ENCODE measurements around the gene OSBPL1A.
A peak's percentile ranks its signal among the peaks of the same experiment; 100 is the strongest.

The OSBPL1A gene

DNA sequence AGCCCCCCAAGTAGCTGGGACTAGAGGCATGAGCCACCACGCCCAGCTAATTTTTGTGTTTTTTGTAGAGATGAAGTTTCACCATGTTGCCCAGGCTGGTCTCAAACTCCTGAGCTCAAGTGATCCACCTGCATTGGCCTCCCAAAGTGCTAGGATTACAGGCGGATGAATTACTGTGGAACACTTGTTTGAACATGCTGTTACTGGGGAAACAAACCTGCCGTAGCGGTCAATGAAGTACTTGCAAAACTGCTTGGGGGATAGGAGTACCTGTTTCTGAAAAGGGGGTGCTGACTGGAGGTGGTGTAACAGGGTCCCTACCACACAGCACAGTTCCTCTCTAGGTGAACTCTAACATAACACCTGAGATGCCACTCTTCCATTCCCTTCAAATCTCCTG is 22.9 kb upstream of the OSBPL1A start:
- Histone ChIP-seq H3K27ac (ENCODE audit: low read depth, low read length) (no peak overlapping the region), H3K9ac (ENCODE audit: low read length) (no peak overlapping the region)

DNA sequence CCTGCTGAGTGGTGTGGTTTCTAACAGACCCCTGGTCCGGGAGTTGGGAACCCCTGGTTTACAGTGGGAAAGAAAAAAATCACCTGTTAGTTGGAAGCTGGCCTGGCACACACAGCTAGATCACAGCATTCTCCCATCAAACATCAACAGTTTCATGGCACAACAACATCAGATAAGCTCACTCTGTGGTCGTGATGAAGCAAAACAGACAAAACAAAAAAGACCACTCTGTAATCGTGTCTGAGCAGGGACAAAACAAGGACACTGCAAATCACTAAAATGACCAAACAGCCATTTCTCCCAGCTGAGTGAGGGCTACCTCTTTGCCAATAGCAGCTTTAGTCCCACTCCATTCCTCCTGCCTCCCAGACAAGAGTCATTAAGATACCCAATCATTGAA is 19.9 kb upstream of the OSBPL1A start:
- no peaks in the 10 kb centered on the region for H3K36me3 ChIP-seq (ENCODE audit: control insufficient read depth, insufficient read depth, low read length)
- no peak overlapping the region for H3K9ac ChIP-seq (ENCODE audit: low read length)
- no peaks in the 10 kb centered on the region for H3K4me1 ChIP-seq (ENCODE audit: control insufficient read depth, insufficient read depth, low read length)
- H3K27me3 ChIP-seq (ENCODE audit: control insufficient read depth, insufficient read depth, low read length): peaks cover 2% of the 10 kb centered on the region
- no peak overlapping the region for H3K4me3 ChIP-seq (ENCODE audit: low read length)
- H3K27ac ChIP-seq (ENCODE audit: low read depth, low read length): no peak overlapping the region

More for the DNA sequence above, 22.9 kb upstream of the OSBPL1A start:
- no peaks in the 10 kb centered on the region for H3K4me1 ChIP-seq (ENCODE audit: control insufficient read depth, insufficient read depth, low read length)
- no peak overlapping the region for H3K4me3 ChIP-seq (ENCODE audit: low read length)
- H3K36me3 ChIP-seq (ENCODE audit: control insufficient read depth, insufficient read depth, low read length): no peaks in the 10 kb centered on the region
- H3K27me3 ChIP-seq (ENCODE audit: control insufficient read depth, insufficient read depth, low read length): peaks cover 2% of the 10 kb centered on the region

DNA sequence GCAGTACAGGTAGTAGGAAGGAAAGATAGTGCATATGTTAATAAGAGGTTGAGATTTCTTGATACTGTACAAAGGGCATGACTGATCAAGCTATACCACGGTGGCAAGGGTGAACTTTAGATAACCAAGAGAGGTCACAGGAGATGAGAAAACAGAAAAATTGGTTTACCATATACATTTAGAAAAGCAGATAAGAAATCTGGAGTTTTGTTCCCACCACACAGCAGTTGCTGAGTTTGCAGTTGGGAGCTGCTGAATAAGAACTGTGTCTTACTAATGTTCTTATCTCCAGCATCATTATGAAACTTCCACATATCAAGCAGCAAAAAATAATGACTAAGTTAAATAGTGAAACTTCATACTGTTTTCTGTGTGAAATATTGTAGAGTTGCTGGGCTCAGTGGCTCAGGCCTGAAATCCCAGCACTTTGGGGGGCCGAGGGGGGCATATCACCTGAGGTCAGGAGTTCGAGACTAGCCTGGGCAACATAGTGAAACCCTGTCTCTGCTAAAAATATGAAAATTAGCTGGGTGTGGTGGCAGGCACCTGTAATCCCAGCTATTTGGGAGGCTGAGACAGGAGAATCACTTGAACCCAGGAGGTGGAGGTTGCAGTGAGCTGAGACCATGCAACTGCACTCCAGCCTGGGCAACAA is 16.9 kb upstream of the OSBPL1A start:
- Histone ChIP-seq H3K27ac (ENCODE audit: low read depth, low read length) (no peak overlapping the region), H3K4me3 (ENCODE audit: low read length) (no peak overlapping the region), H3K9ac (ENCODE audit: low read length) (no peak overlapping the region), H3K27me3 (ENCODE audit: control insufficient read depth, insufficient read depth, low read length) (peaks cover 2% of the 10 kb centered on the region), H3K36me3 (ENCODE audit: control insufficient read depth, insufficient read depth, low read length) (no peaks in the 10 kb centered on the region), H3K4me1 (ENCODE audit: control insufficient read depth, insufficient read depth, low read length) (no peaks in the 10 kb centered on the region)

DNA sequence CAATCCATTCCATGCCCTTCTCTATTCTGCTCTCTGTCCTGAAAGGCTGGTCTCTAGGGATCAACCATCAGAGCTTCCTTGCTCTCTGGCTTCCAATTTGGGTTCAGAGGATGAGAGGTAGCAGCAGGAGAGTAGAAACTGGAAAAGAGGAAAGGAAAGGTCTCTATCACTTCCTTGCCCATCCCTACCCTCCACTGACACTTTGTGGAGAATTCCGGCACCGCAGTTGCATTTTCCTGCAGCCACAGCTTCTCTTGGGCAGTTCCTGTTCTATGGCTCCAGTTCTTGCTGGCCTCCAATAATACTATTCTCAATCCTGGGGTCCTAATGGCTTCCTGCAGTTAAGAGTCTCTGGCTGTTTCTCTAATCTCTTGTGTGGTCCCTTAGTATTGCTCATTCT is 15.5 kb upstream of the OSBPL1A start:
- H3K36me3 ChIP-seq (ENCODE audit: control insufficient read depth, insufficient read depth, low read length): no peaks in the 10 kb centered on the region
- H3K4me3 ChIP-seq (ENCODE audit: low read length): no peak overlapping the region
- no peaks in the 10 kb centered on the region for H3K27me3 ChIP-seq (ENCODE audit: control insufficient read depth, insufficient read depth, low read length)
- no peaks in the 10 kb centered on the region for H3K4me1 ChIP-seq (ENCODE audit: control insufficient read depth, insufficient read depth, low read length)
- no peak overlapping the region for H3K9ac ChIP-seq (ENCODE audit: low read length)
- H3K27ac ChIP-seq (ENCODE audit: low read depth, low read length): no peak overlapping the region

DNA sequence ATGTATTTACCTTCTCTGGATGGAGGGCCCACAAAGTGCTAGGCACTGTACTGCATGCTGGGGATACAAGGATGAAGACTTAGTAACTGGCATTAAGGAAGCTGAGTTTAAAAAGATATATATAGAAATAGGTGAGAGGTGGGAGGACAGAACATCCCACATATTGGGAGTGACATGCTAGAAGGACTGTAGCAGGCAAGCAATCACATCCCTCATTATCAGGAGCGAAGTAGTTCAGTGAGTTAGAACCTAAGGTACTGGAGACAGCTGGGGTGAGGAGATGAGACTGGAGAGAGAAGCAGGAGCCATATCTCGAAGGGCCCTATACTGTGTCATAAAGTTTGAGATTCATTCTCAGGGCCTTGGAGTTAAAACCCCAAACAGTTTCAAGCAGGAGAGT is 10.9 kb upstream of the OSBPL1A start:
- Histone ChIP-seq H3K4me1 (ENCODE audit: control insufficient read depth, insufficient read depth, low read length) (no peaks in the 10 kb centered on the region), H3K27ac (ENCODE audit: low read depth, low read length) (no peak overlapping the region), H3K4me3 (ENCODE audit: low read length) (no peak overlapping the region), H3K27me3 (ENCODE audit: control insufficient read depth, insufficient read depth, low read length) (no peaks in the 10 kb centered on the region), H3K36me3 (ENCODE audit: control insufficient read depth, insufficient read depth, low read length) (no peaks in the 10 kb centered on the region), H3K9ac (ENCODE audit: low read length) (no peak overlapping the region)

DNA sequence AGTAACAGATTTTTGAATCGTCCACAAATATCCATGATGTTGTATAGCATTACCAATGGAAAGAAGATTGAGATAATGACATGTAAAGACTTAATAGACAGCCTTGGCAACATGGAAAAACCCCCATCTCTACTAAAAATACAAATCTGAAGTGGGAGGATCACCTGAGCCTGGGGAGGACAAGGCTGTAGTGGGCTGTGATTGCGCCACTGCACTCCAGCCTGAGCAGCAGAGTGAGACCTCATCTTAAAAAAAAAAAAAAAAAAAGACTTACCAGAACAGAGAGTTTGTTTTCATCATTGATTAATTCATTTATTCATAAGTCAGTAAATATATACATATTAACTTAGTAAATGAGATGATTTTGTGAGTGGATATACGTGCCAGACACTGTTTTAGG is 7.0 kb upstream of the OSBPL1A start:
- Histone ChIP-seq H3K4me3 (ENCODE audit: low read length) (no peak overlapping the region), H3K27ac (ENCODE audit: low read depth, low read length) (no peak overlapping the region), H3K9ac (ENCODE audit: low read length) (no peak overlapping the region), H3K36me3 (ENCODE audit: control insufficient read depth, insufficient read depth, low read length) (no peaks in the 10 kb centered on the region), H3K27me3 (ENCODE audit: control insufficient read depth, insufficient read depth, low read length) (no peaks in the 10 kb centered on the region), H3K4me1 (ENCODE audit: control insufficient read depth, insufficient read depth, low read length) (no peaks in the 10 kb centered on the region)

DNA sequence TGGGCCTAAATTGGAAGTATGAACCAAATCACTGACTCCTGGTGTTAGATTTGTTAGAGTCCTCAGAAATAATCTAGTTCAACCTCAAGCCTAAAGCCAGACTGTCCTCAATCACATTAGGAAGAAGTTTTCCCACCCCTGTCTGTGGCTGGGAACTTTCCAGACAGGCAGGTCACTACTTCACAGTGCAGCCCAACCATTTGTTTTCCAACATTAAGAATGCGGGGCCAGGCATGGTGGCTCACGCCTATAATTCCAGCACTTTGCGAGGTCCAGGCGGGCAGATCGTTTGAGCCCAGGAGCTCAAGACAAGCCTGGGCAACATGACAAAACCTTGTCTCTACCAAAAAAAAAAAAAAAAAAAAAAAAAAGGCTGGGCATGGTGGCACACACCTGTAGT is 5.5 kb upstream of the OSBPL1A start:
- Histone ChIP-seq H3K4me1 (ENCODE audit: control insufficient read depth, insufficient read depth, low read length) (no peaks in the 10 kb centered on the region), H3K27me3 (ENCODE audit: control insufficient read depth, insufficient read depth, low read length) (no peaks in the 10 kb centered on the region)

DNA sequence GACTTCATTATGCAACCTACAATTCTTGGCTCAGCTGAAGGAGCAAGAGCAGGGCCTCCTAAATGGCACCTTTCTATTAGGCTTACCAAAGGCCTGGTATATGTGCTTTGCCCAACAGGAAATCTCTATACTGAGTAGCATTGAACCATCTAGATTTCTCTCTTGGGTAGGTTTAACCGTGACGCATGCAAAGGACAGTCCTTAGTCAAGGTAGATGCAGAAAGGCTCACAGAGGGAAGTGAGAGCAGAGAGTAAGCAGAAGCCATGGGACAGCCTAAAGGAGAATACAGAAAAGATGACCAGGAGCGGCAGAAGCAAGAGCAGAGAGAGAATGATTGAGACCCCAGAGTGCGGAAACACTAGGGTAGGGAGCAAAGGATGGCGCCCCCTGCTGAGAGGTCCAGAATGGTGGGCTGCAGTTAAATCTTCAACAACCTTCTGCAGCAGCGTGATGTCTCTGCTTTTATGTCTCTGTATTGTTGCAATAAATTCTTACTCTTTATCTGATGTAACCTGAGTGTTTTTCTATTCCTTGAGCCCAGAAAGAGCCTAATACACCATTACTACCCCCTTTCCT is 4.7 kb upstream of the OSBPL1A start:
- Histone ChIP-seq H3K27me3 (ENCODE audit: control insufficient read depth, insufficient read depth, low read length) (no peaks in the 10 kb centered on the region), H3K36me3 (ENCODE audit: control insufficient read depth, insufficient read depth, low read length) (no peaks in the 10 kb centered on the region), H3K9ac (ENCODE audit: low read length) (no peak overlapping the region), H3K4me3 (ENCODE audit: low read length) (no peak overlapping the region), H3K27ac (ENCODE audit: low read depth, low read length) (no peak overlapping the region), H3K4me1 (ENCODE audit: control insufficient read depth, insufficient read depth, low read length) (no peaks in the 10 kb centered on the region)

More for the DNA sequence above, 5.5 kb upstream of the OSBPL1A start:
- H3K4me3 ChIP-seq (ENCODE audit: low read length): no peak overlapping the region
- no peak overlapping the region for H3K9ac ChIP-seq (ENCODE audit: low read length)
- no peak overlapping the region for H3K27ac ChIP-seq (ENCODE audit: low read depth, low read length)
- no peaks in the 10 kb centered on the region for H3K36me3 ChIP-seq (ENCODE audit: control insufficient read depth, insufficient read depth, low read length)

DNA sequence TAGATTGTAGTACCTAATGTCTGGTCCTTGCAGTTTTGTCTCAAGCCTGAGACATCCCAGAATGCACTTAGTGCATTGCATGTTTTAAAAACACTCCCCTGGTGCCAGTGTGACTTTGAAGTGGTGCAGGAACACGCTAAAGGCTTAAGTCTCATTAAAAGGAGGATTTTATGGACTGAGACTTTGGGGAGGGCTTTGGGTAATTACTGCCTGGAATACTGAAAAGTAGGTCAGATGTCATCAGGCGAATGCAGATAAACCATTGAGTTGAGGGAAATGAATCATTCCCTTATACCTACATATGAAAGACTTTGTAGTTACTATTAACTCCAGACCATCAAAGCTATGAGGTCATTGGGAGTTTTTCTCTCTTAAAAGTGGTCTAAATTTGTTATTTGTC is 3.0 kb upstream of the OSBPL1A start:
- H3K9ac ChIP-seq (ENCODE audit: low read length): no peak overlapping the region
- no peaks in the 10 kb centered on the region for H3K4me1 ChIP-seq (ENCODE audit: control insufficient read depth, insufficient read depth, low read length)
- no peak overlapping the region for H3K4me3 ChIP-seq (ENCODE audit: low read length)
- H3K27me3 ChIP-seq (ENCODE audit: control insufficient read depth, insufficient read depth, low read length): no peaks in the 10 kb centered on the region
- H3K27ac ChIP-seq (ENCODE audit: low read depth, low read length): no peak overlapping the region
- no peaks in the 10 kb centered on the region for H3K36me3 ChIP-seq (ENCODE audit: control insufficient read depth, insufficient read depth, low read length)

DNA sequence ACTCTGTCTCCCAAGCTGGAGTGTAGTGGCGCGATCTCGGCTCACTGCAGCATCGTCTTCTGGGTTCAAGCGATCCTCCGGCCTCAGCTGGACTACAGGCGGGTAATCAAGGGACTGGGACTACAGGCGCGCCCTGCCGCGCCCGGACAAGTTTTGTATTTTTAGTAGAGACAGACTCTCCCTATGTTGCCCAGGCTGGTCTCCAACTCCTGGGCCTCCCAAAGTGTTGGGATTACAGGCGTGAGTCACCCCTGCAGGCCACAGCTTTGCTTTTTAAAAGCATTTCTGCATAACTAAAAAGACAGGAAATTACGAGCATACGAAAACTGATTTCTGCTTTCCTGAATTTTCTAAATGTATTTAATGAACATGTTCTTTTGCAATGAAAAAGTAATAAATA is 916 bp upstream of the OSBPL1A start:
- Histone ChIP-seq H3K4me3 (ENCODE audit: low read length) (no peak overlapping the region), H3K27me3 (ENCODE audit: control insufficient read depth, insufficient read depth, low read length) (no peaks in the 10 kb centered on the region), H3K36me3 (ENCODE audit: control insufficient read depth, insufficient read depth, low read length) (no peaks in the 10 kb centered on the region), H3K27ac (ENCODE audit: low read depth, low read length) (no peak overlapping the region), H3K9ac (ENCODE audit: low read length) (no peak overlapping the region), H3K4me1 (ENCODE audit: control insufficient read depth, insufficient read depth, low read length) (no peaks in the 10 kb centered on the region)

DNA sequence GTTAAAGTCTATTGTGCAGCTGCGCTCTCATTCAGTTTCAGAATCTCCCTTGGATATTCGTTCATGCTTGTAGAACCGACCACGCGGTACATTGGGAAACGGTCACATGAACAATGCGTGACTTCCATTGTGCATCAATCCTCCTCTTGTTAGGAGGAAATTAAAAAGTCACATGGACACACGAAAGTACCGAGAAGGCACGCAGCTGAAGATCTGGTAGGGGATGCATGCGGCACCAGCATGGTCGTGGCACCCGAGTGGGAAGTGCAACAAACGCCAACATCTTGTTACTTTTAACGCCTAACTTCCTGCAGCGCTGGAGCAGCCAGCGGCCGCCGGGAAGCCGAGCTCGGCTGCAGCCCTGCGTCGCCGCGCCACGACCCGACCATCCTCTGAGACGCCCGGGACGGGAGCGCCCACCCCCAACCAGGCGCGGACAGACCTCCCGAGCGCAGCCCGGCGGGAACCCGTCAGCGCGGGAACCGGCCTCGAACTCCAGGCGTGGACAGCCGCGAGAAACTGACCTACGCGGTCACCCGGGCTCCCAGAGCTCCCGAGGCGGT is 412 bp downstream of the OSBPL1A start:
- Histone ChIP-seq H3K27ac (ENCODE audit: low read depth, low read length) (peak overlapping the region; percentile 63), H3K9ac (ENCODE audit: low read length) (peak overlapping the region; percentile 38), H3K27me3 (ENCODE audit: control insufficient read depth, insufficient read depth, low read length) (no peaks in the 10 kb centered on the region), H3K36me3 (ENCODE audit: control insufficient read depth, insufficient read depth, low read length) (no peaks in the 10 kb centered on the region), H3K4me1 (ENCODE audit: control insufficient read depth, insufficient read depth, low read length) (no peaks in the 10 kb centered on the region), H3K4me3 (ENCODE audit: low read length) (peak overlapping the region; percentile 87)

DNA sequence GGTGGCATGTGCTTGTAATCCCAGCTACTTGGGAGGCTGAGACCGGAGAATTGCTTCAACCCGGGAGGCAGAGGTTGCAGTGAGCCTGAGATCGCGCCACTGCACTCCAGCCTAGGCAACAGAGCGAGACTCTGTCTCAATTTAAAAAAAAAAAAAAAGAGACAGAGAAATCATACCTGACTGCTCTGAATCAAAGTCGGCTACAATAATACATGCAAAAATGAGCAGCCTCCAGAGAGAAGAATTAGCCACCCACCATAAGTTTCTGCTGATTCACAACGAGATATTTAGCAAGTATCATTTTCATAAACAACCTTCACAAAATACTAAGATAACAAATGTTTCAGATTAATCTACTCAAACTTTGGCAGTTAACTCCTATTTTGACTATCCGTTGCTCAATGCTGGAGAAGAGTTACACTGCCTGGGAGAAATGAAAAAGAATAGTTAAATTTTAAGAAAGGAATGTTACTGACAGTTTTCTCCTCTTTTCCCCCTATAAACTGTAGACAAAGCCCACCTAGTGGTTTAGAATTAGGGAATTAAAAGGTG is 1.5 kb downstream of the OSBPL1A start:
- Histone ChIP-seq H3K4me3 (ENCODE audit: low read length) (no peak overlapping the region), H3K4me1 (ENCODE audit: control insufficient read depth, insufficient read depth, low read length) (no peaks in the 10 kb centered on the region), H3K36me3 (ENCODE audit: control insufficient read depth, insufficient read depth, low read length) (no peaks in the 10 kb centered on the region), H3K27ac (ENCODE audit: low read depth, low read length) (no peak overlapping the region), H3K9ac (ENCODE audit: low read length) (no peak overlapping the region), H3K27me3 (ENCODE audit: control insufficient read depth, insufficient read depth, low read length) (no peaks in the 10 kb centered on the region)
